HG02763 (cell line): Measurements from ENCODE around the gene FAM163B.

ENCODE experiments used
- ATAC-seq: cut with Tn5 transposase; IDR thresholded peaks from one replicate; pipeline ENCODE4 v1.9.1; 2021; ENCODE audit warnings: mild to moderate bottlenecking, moderate library complexity; ENCODE audit not compliant: unreplicated experiment

FAM163B gene

DNA sequence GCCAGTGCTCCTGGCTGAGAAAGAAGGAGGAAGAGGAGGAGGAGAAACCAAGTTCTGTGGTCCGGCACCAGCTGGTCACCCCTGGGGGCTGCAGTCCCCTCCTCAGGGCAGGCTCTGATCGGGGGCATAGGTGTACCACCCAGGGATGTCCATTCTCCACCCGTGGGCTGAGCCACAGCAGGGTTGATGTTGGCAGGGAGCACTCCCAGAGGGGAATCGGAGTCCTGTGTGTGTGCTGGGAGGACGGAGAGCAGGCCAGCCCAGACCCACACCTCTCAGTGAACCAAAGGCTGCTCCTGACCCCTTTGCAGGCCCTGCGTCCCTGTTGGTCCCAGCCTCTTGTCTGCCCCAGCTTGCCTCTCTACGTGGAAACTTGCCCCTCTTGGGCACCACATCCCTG lies 79.3 kb downstream of the FAM163B start:
- ATAC-seq = no peak

DNA sequence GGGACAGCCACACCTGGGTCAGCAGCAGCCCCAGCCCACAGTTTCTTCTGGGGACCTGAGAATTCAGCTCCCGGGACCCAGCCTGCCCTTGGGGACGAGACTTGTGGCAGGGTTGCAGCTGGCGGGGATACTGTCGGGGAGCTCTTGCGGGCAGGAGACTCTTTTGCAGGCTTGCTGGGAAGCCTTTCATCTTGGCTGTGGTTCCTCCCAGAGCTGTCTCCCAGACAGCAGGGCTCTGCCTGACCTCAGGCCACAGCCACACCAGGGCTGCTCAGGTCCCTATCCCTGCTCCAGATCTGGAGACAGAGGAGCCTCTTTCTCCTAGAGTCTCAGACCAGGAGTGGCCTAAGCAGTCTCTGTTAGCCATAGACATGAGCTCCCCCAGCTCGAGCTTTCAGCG lies 79.7 kb downstream of the FAM163B start:
- no peak for ATAC-seq

DNA sequence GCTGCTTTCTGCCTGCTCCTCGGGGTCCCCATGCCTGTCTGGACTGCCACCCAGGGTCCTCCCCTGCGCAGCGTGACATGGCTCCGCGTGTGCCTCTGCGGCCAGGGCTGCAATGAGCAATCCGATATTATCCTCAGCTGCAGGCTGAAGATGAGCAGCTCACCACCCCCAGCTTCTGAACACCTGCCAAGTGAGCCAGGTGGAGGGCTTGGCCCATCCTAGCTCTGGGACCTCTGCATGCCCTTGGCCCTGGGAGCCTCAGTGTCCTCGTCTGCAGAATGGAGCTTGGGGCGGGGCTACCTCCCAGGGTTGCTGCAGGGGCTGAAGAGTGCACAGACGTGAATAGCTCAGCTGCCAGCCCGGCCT lies 80.3 kb downstream of the FAM163B start:
- ATAC-seq = no peak

DNA sequence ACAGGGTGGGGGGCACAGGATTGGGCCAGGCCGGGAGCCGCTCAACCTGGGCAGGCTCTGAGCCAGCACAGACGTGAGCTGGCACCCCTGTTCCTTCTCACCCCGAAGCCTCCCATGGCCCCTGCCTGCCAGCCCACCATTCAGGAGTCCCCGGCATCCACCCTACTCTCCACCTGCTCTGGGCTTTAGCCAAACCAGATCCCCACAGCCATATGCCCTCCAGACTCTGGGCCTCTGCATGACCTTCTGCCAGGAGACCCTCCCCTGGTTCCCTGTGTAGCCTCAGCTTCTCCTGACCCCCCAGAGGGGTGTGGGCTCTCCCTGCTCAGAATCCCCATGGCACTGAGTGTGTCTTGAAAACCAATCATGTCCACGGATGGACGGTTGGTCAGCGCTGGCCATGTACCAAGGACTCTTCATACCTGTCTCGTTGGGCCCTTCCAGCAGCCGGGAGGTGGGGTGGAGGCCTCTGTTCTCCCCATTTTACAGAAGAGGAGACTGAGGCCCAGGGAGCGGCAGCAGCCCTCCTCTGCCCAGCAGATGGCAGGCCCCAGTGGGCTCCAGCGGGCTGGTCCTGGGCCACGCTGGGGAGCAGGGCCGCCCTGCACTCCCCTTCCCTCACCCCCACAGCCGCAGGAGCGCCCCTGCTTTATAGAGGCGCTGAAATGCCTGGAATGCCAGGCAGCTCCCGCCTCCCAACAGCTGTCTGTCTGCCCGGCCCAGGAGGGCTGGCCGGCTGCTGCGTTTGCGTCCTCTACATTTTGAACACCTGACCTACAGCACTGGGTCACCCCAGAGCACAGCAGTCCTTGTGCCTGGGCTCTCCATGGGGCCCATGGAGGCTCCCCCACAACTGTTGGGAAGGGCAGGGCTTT lies 81.0 kb downstream of the FAM163B start:
- ATAC-seq = no peak

DNA sequence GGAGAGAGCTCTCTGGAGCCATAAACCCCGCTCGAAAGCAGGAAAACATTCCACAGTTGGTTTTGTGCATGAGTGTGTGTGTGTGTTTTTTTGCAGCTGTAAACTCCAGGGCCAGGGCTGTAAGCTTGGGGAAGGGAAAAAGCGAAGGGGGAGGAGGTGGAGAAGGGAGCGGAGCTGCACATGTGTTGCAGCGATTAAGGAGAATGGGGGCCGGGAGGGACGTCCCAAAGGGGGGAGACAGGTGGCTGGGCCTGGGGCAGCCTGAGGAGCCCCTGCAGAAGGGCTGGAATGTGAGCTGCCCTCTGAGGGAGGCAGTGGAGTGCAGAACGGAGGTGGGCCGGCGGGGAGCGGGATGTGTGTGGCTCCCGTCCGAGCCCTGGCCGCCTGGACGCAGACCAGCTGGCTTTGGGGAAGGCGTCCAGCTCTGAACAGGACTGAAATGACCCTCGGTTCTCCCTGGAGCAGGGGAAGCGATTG lies 81.7 kb downstream of the FAM163B start:
- ATAC-seq = no peak
